GM19452 (cell line): Measurements from ENCODE around the gene PDCD4.

ENCODE experiments used
- ATAC-seq: cut with Tn5 transposase; IDR thresholded peaks from one replicate; pipeline ENCODE4 v1.9.1; 2021; ENCODE audit not compliant: unreplicated experiment

The PDCD4 gene

DNA sequence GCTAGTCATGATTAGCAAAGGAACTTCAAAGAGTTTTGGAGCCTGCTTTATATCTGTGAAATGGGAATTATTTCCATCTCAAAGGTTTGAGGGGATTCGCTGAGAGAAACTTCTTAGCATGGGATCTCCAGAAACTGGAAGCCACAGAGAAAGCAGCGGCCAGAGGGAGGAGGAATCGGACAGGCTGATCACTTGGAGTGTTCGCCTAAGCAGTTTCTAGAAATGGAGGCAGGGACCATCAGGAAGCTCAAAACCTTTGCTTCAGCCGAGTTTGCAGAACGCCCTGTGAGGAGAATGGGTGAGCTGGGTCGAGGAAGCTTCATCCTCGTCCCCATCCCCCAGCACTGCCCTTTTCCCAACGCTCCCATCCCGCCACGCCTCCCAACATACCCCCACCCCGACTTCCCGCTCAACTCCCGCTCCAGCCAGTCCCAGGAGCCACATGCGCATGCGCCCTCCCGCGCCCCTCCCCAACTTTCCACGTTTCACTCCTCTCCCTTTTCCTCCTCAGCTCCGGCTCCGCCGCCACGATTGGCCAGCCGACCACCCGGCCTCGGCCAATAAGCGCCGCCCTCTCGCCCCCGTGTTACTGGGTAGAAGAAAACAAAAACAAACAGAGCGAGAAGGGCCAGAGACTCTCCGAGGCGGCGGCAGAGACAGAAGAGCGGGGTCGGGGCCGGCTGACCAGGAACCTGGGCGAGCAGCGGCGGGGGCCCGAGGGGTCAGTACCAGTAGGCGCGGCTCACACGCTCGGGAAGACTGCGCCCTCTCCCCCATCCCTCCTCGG, at the start of gene PDCD4:
Gene PDCD4, plus strand, starts transcription at position 631 of the 787 bp plus-strand sequence. CDS start 4,100 bp downstream, outside the sequence.
- ATAC-seq, result peak; percentile 74

GRCh38 chr10:110822035-110822711, 49.6 kb upstream of the PDCD4 start:
- ATAC-seq, result no peak

DNA sequence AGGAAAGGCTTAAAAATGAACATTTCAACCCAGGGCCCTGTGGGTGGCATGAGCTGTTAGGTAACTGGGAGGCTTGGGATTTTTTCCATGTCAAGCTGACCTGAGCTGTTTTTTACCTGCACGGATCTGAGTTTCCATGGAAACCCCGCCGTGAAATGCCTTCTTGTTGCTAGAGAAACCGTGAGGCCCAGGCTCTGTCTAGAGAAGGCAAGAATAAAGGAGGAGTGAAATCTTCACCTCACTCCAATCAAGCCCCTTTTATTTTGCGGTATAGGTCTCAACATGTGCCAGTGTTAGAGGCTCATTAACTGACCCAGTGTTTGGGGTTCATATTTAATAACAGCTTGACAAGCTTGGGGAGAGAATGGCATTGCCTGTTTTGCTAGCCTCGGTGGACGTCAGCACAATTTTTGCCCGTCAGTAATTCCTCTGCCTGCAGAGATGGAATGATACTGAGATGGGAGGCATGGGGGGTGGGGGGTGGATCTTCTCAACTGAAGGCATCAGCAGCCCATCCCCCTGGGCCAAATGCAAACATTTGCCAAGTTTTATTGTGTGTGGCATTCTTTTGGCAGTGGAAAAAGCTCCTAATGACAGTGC, 48.9 kb upstream of the PDCD4 start:
- no peak for ATAC-seq

GRCh38 chr10:110824152-110824441, 47.6 kb upstream of the PDCD4 start:
- no peak for ATAC-seq

- ATAC-seq, result no peak
Measured at GRCh38 chr10:110824660-110825059, 47.1 kb upstream of the PDCD4 start.

- no peak for ATAC-seq
Measured at GRCh38 chr10:110825508-110825907, 46.2 kb upstream of the PDCD4 start.

DNA sequence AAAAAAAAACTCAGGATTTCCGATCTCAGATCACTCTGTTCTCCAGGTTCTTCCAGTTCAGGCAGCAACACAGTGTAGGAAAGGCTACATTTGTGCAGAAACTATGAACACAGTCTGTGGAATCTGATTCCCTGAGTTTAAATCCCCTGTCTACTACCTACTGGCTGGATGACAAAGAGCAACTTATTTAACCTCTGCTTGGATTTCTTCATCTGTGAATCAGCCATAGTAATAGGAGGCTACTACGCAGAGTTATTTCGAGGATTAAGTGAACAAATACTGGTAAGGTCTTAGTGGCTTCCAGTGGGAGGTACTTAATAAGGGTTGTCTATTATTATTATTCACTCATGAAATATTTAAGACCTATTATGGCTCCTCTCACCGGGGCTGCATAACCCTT, 44.3 kb upstream of the PDCD4 start:
- ATAC-seq, result no peak

- ATAC-seq, result no peak
Measured at GRCh38 chr10:110827875-110828274, 43.9 kb upstream of the PDCD4 start.

- no peak for ATAC-seq
Measured at GRCh38 chr10:110828525-110828924, 43.2 kb upstream of the PDCD4 start.

GRCh38 chr10:110829721-110830410, 41.9 kb upstream of the PDCD4 start:
- no peak for ATAC-seq

DNA sequence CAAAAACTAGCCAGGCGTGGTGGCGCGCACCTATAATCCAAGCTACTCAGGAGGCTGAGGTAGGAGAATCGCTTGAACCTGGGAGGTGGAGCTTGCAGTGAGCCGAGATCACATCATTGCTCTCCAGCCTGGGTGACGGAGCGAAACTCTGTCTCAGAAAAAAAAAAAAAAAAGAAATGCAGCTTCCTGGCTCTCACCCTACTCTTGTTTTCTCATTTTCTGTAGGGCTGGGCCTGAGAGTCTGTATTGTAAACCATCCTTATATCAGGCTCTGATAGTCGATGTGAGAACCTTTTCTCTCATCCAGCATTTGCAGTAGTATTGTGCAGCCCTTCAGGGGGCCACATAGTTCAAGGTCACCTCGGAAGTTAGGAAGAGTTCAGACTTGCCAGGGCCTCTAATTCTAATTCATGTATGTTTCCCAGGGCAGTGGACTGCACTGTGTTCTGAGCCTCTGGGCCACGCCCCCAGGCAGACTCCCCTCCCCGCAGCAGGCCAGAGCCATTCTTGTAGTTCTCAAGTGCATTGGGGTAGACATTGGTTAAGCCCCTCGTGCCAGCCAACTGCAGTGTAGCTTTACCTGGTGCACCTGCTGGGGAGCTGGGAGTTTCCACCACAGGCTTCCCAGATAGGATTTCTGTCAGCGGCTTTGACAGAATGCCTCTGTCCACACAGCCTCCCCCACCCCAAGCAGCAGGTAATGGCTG, 38.3 kb upstream of the PDCD4 start:
- ATAC-seq, result no peak

DNA sequence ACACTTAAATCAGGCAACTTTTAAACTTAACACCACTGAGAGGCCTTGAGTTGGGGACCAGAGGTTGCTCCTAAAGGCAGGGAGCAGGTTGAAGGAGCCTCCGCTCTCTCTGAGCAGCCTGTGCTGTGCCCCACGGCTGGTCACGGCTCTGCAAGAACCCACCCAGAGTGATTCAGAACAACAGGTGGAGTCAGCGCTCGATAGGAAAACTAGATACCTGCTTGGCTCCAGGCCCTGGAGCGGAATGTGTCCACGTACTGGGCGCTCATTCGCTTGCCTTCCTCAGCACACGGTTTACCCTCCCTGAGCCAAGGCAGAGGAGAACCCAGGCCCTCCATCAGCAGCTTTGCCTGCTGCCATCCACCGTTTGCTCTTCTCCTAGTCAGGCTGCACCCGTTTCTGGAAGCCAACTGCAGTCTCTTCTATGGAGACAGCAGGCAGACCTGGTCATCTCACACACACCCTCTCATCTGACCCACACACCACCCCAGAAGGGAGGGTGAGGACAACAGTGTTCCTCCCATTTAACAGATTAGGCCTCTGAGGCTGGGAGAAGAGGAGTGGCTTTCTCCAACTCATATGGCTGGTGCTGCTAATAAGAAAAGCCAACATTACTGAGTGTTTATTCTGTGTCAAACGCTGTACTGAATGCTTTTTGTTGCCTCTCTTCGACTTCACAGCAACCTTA, 37.6 kb upstream of the PDCD4 start:
- no peak for ATAC-seq

DNA sequence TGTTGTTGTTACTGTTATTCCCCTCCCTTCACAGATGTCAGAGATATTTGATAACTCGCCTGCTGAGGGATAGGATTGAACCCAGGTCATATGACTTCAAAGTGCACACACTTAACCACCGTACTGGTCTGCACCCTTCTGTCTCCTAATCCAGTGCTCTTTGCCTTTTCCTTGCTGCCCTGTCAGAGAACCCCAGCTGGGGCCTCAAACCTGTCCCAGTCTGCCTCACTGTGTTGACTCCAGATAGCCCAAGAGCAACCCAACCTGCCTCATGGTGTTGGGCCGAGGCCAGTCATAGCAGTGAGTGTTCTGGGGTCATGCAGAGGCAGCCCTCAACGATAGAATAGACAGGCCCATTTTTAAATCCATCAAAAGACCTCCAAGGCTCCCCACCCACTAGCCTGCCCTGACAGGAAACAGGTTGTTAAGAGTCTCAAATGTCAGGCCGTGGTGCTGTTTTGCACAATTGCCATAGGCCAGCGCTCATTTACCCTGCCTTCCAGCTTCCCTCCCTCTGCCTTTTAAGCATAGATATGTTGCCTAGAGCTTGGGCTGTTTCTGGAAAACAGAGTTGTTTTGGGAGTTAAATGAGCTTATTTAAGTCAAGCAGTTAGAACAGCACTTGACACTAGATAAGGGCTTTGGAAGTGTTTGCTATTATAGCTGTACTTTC, 37.0 kb upstream of the PDCD4 start:
- ATAC-seq, result no peak

GRCh38 chr10:110835841-110836240, 35.9 kb upstream of the PDCD4 start:
- ATAC-seq, result no peak

GRCh38 chr10:110836706-110837105, 35.0 kb upstream of the PDCD4 start:
- ATAC-seq, result no peak

- no peak for ATAC-seq
Measured at GRCh38 chr10:110837418-110838171, 34.1 kb upstream of the PDCD4 start.

DNA sequence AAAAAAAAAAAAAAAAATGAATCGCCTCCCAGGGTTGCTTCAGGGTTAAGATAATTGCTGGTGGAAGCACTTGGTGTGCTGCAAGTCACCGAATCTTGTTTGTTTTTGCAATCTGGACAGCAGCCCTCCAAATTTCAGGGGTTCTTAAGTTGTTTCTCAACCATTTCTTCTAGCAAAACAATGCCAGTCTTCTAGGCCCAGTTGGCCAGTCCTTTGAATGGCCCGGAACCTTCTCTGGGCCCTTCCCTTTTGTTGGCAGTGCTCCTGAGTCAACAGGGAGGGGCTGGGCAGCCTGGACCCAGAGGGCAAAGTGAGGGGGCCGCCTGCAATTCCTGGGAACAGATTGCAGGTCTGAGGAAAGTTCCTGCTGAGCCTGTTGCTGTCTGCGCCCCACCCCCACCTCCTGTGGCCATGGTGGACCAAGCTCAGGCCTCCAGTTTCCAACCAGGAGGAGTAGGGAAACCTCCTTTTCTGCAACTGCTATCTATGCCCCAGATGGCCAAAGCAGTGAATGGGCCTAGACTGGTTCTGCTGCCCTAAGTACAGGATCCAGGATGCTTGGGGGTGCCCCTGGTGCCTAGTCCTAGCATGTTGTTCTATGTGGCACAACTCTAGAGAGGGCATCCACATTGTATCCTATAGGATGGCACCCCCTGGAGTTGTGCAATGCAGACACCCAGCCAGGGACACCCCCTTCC, 31.4 kb upstream of the PDCD4 start:
- no peak for ATAC-seq

GRCh38 chr10:110840923-110841428, 30.8 kb upstream of the PDCD4 start:
- ATAC-seq, result no peak
